GM18499 (cell line): ENCODE results near the gene HOXC10.

ENCODE experiments used
- ATAC-seq: cut with Tn5 transposase; IDR thresholded peaks from one replicate; pipeline ENCODE4 v1.9.1; 2021; ENCODE audit warnings: moderate number of reproducible peaks; ENCODE audit not compliant: insufficient read depth, unreplicated experiment

The HOXC10 gene

DNA sequence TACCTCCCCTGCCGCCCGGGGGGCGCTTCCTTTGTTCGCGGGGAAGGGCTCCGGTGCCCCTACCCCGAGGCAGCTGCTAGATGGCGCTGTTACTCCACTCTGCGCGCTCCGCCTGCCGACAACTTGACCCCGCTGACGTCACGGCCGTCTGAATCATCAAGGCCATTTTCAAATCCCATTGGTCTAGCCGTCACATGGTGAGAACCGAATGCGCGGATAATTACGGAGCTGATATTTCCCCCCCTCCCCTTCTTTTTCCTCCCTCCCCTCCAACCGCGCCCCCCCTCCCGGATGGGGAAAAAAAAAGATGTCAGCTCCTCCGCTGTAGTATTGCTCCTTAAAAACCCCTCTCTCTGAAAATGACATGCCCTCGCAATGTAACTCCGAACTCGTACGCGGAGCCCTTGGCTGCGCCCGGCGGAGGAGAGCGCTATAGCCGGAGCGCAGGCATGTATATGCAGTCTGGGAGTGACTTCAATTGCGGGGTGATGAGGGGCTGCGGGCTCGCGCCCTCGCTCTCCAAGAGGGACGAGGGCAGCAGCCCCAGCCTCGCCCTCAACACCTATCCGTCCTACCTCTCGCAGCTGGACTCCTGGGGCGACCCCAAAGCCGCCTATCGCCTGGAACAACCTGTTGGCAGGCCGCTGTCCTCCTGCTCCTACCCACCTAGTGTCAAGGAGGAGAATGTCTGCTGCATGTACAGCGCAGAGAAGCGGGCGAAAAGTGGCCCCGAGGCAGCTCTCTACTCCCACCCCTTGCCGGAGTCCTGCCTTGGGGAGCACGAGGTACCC lies at the start of gene HOXC10:
TSS of gene HOXC10 (plus strand) at position 246 of the 791 bp plus-strand sequence. CDS start at position 360, 114 bp downstream.
- no peak for ATAC-seq

DNA sequence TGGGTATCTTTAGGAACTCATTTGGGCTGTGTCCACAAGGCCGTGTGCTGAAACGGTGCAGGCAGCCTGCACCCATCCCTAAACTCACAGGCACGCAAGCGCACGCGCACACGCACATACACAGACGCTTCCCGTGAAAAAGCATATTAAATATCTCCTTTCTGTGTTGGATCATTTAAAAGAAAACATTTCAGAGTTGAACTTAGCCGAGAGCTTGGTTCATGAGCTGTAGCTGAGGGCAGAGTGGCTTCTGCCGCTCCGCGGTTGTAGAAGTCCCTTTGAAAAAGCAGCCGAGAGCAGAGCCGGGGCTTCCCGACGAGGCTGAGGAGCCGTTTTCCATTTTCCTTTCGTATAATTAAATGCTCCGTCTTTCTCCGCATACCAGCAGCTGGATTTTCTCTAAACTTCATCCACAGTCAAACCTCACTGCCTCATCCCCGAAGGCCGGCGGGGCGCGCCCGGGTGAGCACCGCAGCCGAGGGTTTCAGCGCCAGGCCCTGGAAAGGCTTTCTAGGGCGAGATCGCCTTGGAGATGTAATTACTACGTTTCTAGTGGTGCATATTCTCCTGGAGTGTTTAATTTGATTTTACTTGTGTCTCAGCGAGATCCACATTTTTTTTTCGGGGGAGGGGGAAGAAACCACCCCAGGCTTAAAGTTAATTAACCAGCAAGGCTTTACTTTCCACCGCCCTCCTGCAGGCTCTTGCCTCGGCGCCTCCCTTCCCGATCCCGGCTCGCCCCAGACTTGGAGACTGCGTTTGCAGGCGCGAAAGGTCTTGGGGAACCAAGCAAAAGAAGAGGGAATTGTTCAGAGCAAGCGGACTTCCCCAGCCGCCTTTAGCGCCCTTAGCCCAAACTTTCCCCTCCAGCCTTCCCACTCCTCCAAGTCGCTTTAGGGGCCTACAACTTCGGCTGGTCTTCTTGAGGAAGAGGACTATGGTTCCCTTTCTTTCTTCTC lies 49.3 kb upstream of the HOXC10 start:
- no peak for ATAC-seq

DNA sequence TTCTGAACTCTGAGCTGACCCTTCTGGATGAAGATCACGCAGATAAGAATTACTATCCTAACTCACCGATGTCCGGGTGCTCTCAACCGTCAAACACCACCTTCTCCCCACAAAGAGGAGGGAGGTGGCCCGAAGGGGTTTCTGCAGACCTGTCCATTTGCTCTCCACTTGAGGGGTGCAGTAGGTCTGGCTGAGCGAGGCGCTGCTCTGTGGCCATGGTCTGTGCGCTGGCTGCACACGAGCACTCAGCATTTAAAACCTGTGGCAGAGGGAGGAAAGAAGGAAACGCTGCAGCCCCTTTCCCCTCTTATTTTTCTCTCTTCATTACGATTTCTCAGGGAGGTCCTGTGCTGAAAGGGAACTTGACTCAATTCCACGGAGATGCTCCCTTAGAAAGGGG lies 47.8 kb upstream of the HOXC10 start:
- no peak for ATAC-seq

DNA sequence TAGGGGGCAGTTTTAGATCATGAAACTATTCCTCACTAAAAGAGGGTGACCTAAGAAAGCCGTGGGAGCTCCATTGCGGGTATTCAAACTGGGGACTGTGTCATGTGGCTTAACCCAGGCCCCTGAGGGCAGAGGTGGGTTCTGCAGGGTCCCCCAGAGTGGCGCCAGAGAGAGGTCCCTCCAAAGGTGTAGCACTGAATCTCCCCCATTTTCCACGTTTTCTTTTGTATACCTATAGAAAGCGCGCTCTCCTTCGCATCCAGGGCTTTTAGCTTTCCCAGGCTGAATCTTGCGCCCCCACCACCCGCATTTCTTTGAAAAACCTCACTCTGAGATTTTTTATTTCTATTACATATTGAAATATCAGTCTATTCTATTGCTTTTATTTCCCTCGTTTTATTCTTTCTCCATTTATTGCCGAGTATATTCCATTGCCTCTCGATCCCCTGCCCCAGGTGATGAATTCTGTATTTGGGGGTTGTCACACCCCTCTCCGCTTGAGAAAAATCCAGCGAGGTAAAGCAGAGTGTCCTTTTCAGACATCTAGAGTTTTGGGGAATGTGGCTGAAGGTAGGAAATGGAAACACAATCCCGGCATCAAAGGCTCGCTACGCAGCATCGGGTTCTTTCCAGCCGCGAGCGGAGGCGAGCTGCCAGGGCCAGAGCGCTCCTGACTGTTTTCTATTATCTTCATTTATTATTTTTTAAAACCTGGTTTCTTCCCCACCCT lies 47.2 kb upstream of the HOXC10 start:
- ATAC-seq = no peak

DNA sequence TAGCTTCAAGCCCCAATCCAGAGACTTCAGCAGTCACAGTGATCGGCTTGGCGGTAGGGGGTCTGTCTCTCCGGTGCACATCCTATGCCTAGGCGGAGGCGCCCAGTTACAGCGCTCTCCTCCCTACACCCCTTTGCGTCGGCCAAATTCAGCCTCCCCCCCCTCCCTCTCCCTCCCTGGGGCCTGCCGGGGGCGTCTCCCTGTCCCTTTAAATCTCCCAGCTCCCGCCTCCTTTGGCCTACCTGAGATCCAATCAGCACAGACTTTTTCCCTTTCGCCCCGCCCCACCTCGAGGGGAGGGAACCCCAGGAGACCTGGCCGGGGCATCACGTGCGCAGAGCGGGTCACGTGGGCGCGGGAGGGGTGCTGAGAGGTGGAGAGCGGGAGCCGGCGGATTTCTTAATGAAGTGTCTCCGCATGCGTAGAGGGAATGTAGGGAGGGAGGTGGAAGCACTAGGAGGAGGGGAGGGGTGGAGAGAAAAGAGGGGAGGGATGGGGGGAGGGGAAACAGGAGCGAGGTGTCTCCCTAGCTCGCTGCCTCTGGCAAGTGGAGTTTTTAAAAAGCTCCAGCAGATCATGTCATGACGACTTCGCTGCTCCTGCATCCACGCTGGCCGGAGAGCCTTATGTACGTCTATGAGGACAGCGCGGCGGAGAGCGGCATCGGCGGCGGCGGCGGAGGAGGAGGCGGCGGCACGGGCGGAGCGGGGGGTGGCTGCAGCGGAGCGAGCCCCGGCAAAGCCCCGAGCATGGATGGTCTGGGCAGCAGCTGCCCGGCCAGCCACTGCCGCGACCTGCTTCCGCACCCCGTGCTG lies 46.4 kb upstream of the HOXC10 start, which contains the start of gene HOXC13:
TSS of gene HOXC13 (plus strand) at position 506 of the 815 bp plus-strand sequence. CDS start at position 582, 76 bp downstream.
- no peak for ATAC-seq

DNA sequence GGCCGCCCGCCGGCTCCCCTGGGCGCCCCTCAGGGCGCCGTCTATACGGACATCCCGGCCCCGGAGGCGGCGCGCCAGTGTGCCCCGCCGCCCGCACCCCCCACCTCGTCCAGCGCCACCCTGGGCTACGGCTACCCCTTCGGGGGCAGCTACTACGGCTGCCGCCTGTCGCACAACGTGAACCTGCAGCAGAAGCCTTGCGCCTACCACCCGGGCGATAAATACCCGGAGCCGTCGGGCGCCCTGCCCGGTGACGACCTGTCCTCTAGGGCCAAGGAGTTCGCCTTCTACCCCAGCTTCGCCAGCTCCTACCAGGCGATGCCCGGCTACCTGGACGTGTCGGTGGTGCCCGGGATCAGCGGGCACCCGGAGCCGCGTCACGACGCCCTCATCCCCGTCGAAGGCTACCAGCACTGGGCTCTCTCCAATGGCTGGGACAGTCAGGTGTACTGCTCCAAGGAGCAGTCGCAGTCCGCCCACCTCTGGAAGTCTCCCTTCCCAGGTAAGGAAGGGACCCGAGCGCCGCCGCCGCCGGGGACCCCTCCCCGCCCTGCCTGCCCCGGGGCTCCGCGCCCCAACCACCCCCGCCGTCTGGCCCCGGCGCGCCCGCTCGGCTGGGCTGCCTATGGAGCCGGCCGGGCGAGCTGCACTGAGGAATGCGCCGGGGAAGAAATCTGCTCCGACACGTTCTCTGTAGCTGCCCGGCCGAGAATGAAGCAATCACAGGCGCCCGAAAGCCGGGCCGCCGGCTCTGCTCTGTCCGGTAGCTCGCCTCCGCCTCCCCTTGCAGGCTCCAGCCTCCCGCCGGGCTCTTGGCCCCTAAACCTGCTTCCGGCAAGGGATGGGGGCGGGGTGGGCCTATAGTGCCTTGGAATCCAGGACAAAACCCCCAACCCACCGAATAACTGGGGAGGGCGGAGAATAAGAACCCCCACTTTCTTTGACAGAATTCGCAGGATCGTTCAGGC lies 45.5 kb upstream of the HOXC10 start:
- ATAC-seq = no peak

DNA sequence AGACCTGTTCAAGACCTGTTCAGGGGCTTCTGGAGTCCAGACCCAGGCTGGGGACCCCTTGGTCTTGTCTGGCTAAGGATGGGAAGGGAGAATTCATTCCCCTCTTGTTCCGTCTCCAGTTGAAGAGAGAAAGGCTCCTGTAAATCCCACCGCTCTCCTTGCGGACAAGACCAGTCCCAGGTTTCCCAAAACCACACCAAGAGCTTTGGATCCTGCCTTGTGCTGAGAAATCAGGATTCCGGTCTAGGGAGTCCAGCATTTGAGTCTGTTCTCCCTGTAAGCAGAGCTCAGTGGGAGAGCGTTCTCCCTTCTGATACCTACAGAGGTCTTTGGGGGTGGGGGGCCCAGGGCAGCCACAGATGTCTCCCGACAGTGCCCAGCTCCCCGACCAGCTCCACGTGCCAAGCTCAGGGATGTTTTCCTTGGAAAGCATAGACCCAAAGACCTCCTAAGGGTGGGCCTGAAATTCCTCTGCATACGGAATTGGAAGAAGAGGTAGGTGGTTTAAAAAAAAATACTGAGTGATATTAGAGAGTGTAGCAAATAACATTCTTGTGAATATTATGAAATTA lies 44.4 kb upstream of the HOXC10 start:
- ATAC-seq = no peak

DNA sequence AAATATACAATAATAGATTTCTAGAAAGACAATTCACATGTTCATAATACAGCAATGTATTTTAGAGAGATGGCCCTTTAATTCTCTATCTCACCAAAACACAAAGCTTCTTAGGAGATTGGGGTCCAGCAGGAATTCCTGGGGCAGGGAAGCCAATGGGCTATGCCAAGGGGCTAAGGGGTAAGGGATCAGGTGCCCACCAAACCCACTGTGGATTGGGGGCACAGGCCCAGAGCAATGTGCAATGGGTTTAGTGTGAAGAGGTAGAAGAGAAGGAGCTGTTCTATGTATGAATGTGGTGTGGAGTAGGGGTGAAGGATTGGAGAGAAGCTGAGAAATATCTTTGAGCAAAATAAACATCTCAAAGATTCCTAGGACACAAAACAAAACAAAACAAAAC lies 43.8 kb upstream of the HOXC10 start:
- ATAC-seq = no peak

DNA sequence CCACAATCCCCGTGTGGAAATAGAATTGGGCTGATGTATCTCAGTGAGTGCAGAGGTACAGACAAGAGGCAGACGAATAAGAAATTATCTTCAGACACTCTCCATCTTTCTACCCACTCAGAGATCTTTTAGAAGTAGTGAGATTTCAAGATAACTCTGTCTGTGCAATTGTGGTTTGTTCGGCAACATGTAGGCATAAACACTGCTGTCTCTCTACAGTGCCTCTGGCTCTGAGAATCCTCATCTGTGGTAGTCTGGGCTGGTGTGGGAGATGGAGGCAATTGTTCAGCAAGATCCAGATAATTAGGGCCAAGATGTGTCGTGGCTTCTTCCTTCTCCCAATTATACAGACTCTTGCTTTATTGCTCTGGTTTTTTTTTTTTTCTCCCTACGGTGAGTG lies 43.2 kb upstream of the HOXC10 start:
- ATAC-seq = no peak

DNA sequence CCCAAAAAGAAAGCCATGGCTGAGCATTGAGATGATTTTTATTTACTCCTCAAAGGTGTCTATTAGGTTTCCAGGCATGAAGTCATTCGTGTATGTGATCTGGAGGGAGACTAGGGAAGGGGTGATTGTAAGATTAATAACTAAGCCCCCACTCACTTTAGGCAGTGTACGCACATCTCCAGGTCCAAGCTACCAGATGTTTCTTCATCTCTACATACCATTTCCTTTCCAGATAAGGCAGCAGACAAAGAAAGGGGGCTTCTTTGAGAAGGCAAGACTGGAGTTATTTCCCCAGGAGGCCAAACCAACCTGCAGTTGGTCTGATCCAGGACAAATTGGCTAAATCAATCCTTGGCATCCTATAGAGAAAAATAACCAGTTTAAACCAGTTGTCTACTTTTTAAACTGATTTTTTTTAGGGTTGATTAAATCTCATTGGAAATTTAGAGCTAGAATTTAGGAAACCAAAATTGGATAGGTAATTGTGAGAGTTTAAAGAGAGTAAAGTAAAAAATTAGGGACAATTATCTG lies 42.4 kb upstream of the HOXC10 start:
- no peak for ATAC-seq

DNA sequence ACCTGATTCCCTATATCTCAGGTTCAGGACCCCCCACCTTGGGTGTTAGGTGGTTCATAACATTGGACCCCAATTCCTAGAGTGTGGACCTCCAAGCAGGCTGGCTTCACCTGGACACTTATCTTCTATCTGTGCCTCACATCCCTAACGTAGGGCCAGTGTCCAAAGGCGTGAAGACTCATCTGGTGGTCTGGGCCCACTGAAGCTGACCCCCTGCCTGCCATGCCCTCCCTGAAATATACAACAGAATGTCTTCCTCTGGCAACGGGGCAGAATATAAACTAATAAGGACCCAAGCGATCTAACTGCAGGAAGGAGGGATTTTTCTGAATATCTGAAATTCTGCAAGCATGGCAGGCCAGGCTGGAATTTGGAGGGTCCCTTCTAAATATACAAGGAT lies 40.7 kb upstream of the HOXC10 start:
- ATAC-seq = no peak

DNA sequence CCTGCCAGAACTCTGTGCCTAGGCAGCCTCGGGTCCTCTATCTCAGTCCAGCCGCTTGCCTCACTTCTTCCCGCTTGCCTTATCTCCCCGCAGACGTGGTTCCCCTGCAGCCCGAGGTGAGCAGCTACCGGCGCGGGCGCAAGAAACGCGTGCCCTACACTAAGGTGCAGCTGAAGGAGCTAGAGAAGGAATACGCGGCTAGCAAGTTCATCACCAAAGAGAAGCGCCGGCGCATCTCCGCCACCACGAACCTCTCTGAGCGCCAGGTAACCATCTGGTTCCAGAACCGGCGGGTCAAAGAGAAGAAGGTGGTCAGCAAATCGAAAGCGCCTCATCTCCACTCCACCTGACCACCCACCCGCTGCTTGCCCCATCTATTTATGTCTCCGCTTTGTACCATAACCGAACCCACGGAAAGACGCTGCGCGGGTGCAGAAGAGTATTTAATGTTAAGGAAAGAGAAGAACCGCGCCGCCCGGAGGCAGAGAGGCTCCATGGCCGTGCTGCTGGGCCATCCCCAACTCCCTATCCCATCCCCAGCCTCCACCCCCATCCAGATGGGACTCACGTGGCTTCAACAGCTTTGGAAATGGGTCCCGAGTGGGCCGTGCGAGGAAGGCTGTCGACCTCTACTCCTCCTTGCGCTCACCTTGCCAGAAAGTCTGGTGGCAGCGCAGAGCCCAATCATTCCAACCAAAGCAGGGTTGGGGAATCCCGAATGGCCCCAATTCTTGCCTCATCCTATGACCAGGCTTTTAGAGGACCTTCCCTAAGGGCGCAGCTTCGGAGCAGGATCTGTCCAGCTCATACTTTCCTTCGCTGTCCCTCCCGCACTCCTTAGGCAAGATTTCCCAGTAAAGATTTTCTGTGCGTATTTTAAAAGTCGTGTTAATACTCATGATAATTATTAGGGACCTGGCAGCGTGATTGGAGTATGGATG lies 39.8 kb upstream of the HOXC10 start:
- ATAC-seq = no peak

DNA sequence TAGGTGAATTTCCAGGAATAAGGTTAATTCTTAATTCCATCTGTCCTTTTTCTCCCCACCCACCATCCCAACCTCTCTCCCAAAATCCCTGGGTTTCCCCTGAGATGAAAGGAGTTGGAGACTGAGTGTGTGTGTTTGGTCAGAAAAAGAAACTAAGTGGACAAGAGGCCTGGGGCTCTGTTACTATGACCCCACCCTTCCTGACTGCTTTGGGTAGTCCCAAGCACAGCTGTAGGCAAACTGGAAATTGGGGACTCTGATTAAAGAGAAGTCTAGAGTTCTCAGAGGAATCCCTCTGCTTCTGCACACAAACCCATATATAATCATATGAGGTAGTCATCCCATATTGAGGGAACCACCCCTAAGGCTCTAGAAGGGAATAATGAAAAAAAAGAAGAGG lies 37.2 kb upstream of the HOXC10 start:
- ATAC-seq = no peak

DNA sequence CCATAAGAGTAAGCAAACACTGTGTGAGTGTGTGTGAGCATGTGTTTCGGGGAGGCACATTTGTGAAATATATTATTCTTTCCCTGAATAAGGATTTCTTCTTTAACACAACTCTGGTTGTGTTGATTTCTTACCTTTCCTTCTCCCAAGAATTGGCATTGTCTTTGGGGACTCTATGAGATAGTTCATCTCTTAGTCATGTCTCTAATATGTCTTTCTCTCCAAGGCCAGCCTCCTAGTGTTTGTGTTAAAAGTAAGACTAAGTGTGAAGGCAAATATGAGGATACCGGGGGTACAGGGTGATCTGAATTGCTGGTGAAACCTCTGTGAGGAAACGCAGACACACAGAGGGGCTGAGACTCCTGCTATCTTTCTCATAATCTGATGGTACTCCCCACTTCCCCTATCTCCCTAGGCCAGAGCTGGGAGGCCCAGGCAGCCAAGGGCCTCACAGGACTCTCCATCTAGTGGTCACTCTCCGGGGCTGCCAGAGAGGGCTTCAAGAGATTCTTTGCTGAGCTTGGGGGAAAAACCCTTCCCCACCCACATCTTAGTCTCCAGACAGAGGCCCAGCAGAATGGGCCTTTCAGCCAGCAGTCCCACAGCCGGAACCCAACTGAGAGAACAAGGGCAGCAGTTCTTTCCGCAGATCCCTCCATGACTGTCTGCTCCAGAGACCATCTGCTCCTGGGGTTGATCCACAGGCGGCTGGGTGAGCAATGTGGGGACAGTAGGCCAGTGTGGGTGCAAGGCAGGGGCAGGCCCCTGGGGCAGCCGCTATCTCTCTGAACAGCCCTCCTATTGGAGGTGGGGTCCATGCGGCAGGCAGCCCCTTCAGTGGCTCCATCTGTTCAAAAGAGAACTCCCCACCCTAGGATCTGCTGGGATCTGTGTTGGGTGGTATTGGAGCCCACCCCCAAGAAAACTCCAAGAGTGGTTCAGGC lies 36.0 kb upstream of the HOXC10 start:
- ATAC-seq = no peak

DNA sequence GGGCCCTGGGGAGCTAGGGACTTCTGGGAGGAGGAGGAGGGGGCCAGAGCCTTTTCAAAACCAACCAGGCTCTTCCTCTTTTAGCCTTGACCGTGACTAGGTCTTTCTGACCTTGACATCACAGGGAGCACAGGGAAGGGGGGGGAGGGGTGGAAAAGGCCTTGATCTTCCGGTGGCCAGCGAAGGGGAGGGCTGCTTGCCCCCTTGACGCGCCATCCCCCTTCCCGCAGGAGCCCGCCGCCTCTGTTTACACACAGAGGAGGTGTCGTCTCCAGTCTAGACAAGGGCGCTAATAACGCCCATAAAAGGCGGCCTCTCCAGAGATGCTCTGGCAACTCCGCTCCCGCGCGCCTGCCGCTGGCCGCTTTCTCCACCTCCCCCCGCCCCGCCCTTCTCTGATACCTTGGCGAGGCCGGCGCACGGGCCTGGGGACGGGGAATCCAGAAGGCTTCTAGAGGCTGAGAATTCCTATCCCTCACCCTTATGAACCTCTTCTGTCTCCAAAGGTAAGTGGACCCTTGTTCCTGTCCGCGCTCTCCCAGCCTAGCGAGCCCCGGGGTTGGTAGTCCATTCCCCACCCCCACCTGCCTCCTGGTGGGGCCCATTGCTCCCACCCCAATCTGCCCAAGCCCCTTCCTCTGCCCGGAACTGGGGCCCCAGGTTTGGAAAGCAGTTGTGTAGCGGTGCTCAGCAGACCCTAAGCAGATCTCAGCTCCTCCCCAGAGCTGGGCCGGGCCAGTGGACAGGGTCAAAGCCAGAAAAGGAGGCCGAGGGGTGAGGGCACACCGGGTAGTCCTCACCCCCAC lies 35.1 kb upstream of the HOXC10 start:
- ATAC-seq = no peak
